Activated naive CD8-positive, alpha-beta T cell treated with anti-CD3 and anti-CD28 coated beads, Interleukin-2, amount 50 U/mL, for 16 hours (primary cell): ENCODE data around the gene MARCHF10.
"Not testable (repeated sequence)": the region's sequence is repeated elsewhere in the genome, so short reads cannot be mapped to it uniquely, and the experiment has no call there.

Experiments used
- DNase-seq: peaks from one replicate; pipeline ENCODE4 v3.0.0-alpha.2; 2020; ENCODE audit warnings: low read depth, low spot score

The MARCHF10 gene

DNA sequence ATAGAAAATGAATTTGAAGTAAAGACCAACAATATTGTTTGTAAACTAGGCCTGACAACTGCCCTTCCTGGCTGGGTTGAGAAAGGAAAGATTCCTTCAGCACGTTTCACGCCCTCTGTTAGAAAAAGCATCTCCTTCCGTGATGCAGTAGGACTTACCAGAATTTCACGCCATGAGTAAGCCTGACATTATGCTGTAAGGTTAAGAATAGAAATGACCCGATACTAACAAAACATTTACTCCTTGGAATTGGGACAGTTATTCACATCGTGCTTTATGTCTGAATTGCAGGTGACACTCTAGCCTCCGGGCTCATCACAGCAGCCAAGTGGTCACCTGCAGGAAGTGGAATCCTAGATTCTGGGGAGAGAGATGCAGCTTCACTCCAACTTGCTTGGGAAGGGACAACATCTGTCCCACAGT is 17.5 kb downstream of the MARCHF10 start:
- no peak for DNase-seq

DNA sequence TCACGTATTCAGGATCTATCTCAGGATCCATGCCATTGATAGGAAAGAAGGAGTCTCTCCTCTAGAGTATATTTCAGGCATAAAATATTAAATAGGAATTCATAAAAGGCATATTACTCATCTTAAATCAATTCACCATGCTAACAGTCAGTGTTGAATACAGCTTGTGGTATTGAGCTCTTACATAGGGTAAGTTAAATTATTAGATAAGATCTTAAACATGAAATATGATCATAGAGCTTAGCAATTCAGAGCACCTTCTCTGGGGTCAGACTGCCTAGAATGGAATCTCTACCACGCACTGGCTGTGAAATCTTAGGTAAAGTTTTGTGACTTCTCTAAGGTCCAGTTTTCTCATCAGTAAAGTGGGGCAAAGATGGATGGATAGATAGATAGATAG is 20.7 kb downstream of the MARCHF10 start:
- no peak for DNase-seq

DNA sequence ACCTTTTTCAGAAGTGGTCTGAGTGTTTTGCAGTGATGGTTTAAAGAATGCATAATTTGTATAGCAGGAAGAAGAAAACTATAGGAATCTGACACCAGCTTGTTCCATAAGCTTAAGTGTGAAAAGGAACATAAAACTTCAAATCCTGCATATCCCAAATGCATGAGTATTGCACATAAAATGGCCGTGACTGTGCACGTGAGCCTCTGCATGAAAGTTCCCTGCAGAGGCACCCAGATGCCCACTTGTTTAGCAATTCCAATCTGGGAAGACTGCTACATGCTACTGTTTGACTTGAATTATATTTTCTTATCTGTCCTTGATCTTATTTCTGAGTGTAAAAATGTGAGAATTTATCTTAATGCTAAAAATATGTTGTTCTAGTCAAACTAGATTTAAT is 21.5 kb downstream of the MARCHF10 start:
- no peak for DNase-seq

DNA sequence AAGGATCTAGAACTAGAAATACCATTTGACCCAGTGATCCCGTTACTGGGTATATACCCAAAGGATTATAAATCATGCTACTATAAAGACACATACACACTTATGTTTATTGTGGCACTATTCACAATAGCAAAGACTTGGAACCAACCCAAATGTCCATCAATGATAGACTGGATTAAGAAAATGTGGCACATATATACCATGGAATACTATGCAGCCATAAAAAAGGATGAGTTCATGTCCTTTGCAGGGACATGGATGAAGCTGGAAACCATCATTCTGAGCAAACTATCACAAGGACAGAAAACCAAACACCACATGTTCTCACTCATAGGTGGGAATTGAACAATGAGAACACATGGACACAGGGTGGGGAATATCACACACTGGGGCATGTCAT is 22.1 kb downstream of the MARCHF10 start:
- DNase-seq = not testable (repeated sequence)

DNA sequence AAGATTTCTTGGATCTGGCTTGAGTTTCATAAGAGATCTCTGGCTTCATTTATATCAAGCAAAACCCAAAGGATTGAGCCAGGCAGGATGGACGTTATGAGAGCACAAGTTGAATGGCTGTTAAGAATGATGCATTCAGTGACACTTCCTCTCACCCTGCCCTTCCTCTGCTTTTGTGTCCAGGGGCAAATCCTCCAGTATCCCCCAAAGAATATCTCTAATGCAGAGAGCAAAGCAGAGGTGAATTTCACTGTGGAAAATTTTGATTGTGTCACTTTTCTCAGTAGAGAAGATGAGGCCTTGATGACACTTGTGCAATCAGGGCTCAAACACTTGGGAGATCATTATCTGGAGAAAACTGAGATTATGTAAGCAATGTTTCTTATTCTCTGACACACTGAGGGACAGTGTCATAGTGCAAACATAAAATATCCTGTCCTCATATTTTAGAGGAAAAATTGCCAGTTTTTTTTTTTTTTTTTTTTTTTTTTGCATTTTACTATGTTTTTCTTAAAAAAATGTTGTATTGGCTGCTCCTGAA is 25.3 kb downstream of the MARCHF10 start:
- DNase-seq = no peak

DNA sequence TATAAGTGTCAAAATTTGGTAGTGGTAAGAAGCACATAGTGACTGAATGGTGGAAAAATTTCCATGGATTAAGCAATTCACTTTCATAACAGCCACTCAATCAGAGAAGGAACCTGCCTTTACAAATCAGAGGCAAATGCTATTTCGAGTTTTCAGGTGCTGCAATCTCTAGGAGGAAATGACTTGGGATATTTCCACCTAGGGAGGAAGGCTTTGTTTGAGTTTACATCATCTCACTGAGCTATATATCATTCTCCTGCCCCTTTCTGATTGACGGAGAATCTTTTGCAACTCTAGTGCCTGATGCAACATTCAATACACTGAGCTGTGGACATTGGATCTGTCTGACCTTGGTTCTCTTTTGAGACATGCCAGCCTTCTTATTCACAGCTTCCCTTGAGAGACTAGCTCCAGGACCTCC is 26.3 kb downstream of the MARCHF10 start:
- DNase-seq = no peak

DNA sequence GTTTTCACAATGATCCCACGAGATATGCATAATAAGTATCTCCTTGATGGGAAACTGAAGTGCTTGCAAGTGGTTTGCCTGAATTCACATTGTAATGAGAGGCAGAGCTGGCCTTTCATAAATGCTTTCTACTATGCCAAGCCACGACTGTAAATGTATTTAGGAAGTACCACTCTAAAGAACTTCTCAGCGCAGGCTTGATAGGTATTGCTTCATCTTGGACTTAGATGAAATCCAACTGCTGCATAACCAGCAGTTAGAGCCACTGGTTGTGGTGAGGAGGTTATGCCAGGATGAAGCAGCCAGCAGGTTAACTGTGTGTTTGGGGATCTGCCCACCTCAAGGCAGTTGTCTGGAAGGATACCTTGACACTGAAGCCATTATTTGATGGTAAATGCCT is 26.8 kb downstream of the MARCHF10 start:
- no peak for DNase-seq

DNA sequence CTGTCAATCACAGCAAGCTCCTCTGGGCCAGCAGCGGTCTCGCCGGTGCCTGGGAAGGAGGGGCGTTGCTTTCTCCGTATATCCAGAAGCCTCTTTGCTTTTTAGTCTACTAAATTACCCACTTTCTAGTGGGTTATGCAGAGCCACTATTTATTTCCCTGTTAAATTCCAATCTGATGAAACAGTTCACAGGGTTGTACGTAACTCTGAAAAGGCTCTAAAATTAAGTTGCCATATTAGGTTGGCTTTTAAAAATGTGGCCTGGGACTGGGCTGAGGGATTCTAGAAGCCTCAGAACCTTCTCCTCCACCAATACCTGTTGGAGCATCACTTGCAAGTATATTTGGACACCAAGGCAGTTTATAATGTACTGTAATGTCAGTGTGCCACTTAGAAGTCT is 27.2 kb downstream of the MARCHF10 start:
- no peak for DNase-seq

DNA sequence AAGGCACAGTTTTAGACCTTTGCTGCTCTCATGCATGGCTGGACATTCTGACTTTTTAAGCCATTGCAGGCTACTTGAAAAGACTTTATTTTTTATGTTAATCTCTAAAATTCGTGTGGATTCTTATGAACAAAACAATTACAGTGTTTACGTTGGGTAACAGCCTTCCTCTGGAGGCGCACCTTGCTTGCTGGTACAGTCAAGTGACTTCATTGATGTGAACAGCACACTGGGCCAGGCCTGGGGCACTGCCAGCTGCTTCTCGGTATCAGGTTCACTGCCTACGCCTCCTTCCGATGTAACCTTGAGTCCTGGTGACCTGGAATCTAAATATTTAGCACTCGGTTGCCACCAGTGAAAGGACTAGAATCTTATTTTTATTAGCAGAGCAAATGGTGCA is 27.8 kb downstream of the MARCHF10 start:
- DNase-seq = no peak

DNA sequence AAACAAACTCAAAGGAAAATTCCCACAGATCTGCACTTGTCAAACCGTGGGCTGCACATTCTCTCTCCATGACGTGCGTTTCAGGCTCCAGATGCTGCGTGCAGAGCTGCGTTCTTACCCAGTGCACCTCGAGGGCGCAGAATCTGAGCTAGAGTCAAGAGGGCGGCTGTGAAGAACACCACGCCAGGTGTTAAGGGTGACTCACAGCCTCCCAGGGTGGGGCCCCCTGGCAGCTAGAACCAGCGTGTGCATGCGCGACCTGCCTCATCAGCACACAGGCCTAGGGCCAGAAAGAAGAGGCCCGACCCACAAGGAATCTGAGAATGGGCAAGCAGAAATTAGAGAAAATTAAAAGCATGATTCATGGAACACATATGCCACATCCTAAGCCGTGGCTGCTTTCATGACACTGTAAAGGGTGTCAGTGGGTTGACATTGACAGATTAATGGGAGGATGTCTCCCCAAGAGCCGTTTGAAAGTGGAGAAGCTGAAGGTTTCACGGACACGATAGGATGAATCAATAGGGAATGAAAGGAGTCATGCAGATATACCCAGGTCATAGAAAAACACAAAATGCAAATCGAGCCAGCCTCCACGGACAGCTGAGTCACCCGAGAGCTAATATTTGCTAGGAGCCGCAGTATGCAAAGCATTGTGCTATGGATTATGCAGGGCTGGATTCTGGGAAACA is 29.0 kb downstream of the MARCHF10 start:
- no peak for DNase-seq

DNA sequence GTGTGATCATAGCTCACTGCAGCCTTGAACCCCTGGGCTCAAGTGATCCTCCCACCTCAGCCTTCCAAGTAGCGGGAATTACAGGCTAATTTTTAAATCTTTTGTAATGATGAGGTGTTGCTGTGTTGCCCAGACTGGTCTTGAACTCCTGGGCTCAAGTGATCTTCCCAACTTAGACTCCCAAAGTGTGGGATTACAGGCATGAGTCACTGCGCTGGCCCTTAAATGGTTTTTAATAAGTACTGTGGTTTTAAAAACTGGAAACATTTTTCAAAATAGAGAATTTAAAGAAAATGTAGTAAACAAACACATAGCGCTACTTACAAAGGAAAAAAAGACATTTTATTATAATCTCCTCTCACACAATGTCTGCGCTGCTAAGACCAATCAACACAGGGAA is 32.2 kb downstream of the MARCHF10 start:
- no peak for DNase-seq

DNA sequence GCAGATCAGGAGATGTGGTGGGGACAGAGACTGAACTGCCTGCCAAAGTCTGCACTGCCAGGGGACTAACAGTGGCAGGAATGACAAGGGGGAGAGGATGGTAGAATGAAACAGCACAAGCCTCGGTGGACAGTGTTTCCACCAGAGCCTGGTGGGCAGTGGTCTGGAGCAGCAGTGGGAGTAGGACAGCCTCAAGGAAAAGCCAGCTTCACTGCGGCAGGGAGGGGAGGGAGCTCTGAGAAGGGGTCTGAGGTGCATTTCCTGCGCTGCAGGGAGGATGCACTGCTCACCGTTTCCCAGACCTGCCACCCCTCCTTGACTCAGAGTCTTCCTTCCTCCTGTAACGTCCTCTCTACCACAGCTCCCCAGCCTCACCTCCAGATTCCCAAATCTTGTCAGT is 33.8 kb downstream of the MARCHF10 start:
- DNase-seq = no peak

DNA sequence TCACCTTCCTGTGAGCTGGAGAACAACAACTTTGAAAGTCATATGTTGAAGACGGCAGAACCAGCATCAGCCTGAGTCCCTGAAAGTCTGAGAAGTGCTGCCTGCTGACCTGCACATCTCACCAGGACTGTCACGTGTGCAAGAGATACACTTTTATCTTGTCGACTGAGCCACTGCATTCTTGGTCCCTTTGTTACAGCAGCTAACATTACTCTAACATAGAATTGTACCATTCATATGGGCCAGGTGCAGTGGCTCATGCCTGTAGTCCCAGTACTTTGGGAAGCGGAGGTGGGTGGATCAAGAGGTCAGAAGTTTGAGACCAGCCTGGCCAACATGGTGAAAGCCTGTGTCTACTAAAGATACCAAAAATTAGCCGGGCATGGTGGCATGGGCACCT is 40.1 kb downstream of the MARCHF10 start:
- no peak for DNase-seq

DNA sequence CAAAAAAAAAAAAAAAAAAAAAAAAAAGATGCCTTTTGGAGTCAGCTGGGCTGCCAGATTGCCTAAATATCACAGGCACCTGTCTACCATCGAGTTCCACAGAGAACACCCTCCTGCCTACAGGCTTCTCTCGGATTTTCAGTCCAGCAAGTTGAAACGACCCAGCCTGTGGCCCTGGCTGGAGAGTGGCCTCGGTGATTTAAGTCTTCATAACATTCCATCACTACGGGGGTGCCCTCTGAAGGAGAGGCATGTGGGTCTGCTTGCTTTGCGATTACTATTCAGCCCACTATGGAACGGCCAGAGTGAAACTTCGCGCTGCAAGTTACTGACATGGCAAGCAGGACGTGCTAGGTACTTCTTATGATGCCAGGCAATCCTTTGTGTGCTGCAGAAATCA is 42.8 kb downstream of the MARCHF10 start:
- DNase-seq = no peak

DNA sequence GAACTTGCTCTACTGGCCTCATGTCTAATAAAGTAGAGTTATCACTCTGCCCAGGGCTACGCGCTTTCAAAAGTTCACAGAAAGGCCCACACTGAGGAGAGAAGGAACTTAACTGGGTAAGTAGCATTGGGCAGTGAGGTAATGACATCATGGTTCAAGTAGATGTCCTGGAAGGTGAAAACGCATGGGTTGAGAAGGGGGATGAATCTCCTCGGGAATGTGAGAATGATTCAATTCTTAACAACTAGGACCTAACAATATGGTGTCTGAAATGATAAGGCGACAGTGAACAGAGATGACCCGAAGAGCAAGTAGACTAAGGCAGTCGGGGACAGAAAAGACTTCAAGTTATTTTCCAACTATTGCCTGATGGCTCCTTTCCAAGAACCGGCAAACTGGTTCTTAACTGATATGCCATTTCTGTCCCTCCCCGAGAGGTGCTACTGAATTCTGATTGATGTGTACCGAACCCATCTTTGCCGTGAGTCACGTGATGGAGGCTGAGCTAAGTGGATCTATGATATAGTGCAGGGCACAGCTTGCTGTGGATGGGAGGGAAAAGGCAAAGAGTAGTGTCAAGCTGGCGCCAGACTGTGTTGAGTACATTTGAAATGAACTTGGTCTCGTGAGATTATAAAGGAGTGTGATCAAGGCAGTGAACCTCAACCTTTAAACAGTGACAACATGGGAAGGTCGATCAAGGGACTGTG is 44.1 kb downstream of the MARCHF10 start:
- DNase-seq = no peak

DNA sequence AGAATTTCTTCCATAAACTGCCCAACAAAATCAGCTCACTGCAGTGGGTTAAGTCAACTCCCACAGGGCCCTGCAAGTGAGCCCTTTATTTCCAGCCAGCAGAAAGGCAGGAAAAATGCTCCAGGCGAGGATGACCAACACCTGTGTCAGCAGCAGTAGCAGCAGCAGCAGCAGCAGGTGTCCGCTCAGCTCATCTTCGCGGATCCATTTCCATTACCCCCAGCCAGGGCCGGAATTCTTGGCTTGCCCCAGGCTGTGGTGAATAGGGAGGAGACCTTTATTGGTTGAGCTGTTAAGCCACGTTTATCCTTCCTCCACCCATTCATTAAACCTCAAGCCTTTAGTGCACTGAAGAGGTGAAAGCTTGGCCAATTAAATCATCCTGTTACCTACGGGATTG is 46.2 kb downstream of the MARCHF10 start:
- DNase-seq = no peak

DNA sequence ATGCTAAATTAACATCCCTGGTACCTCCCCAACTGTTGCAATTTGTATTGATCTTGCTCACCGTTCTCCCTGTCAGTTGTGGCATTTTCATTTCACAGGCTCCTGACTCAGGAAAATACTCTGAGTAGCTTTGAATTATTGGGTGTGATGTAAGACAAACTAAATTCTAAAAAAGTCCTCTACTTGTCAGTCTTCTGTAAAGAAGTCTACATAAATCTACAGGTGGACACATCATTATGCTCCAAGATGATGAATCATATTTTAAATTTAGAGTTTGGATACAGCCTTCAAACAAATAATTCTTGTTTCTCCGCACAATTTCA is 47.2 kb downstream of the MARCHF10 start:
- DNase-seq = no peak

DNA sequence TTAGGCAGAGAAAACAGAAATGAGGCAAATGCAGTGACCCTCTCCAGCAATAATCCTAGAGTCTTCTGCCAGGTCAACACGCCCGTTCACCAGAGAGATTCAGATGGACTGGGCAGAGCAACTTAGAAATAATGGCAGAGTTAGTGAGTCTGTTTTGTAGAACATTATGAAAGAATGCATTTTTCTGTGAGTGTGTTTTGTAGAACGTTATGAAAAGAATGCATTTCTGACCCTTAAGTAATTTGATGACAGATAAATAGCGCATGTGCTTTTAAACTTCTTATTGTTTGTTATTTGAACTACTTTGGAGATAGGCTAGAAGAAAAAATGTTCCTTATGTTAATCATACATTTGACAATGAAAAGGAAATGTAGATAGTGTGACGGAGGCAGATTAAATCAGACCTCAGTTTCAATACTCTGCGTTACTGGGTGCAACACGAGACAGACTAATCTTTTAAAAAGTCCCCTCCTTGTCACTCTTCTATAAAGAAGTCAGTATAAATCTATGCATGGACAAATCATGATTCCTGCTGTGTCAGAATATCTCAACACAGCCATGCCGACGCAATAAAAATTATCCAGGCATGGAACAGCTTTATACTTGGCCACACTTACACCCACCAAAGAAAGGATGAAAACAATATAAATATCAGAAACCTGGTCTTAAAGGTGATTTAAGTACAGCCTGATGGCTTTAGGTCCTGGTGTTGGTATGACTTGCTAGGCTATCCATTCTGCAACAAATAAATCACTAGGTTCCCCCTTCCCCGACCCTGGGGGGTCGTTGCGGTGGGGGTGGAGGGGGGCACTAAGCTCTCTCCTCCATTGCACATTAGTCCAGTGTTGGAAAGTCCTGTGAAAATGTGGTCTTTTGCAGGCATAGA is 47.8 kb downstream of the MARCHF10 start:
- no peak for DNase-seq

DNA sequence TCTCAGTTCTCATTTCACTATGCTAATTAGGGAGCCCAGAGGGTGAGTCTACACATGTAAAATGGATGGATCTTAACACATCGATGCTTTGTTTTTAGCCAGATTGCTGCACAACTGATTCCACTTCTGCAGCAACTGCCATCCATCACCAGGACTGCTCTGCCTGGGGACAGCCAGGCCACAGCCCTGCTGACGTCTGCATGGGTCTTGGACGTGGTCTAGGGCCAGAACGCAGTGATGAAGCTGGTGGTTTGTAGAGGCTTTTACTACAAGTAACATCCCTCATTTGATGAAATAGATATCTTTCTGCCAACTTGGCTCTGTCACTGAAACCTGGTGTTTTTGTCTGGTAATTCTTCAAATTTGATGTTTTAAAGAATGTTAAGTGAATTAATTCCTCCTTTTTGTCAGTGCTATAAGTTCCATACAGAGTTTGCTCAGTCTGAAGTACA is 50.6 kb downstream of the MARCHF10 start:
- no peak for DNase-seq

DNA sequence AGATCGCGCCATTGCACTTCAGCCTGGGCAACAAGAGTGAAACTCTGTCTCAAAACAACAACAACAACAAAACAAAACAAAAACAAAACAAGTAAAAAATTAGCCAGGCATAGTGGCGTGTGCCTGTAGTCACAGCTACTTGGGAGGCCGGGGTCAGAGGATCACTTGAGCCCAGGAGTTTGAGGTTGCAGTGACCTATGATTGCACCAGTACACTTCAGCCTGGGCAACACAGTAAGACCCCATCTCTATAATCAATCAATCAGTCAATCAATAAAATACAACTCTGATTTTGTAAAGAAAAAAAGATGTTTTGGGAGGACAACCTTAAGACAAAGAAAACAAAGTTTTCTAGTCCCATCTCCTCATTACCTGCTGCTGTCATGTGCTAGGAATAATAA is 51.9 kb downstream of the MARCHF10 start:
- no peak for DNase-seq

DNA sequence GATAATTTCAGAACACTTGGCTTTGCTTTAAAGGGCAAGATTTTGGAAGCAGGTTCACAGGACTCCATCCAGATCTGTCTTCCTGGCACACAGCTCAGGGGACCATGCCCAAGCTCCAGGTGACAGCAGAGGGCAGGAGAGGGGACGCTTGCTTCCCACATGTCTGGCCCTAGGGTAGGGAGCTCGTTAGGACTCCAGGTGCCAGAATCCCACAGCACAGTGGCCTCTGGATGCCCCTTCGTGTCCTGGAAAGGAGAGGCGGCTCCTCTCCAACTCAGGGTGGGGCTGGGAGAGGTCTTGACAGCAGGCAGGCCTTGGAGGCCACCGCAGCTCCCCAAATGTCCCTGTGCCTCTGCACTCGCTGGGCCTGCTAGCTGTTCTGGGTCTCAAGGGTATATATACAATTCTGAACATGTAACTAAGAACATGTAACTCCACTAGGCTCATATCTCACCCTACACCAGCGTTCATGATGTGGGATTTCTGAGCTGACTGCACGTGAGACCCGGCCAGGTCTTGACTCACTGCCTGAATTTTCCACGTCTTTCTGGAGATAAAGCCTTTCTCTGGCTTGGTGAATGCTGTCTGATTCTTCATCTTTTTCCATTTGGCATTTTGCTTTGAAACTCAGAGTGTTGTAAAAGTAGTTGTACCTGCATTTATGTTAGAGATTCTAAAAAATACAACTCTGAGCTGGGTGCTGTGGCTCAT is 52.8 kb downstream of the MARCHF10 start:
- DNase-seq = no peak

DNA sequence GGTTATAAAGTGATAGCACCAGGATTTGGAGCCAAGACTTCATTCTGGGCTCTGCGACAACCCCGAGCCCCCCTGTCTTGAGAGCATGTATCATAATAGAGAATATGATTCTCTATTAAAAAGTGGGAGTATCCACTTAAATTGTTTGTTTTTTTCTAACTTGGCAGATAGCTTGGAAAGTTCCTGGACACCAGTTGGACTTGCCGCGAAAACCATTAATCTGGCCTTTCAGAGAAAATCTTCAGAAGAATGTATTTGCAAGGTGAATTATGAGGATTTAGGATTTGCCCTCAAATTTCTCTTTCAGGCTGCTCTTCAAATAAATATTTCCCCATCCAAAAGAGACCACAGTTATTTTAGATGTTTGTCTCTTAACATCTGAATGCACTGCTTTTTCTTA is 53.5 kb downstream of the MARCHF10 start:
- no peak for DNase-seq
